PFSK-1 (cell line): Measurements from ENCODE around the gene LRRC47.

Experiments used
- FOXP2 ChIP-seq: optimal IDR thresholded peaks from 2 replicates; pipeline ENCODE3; 2011; ENCODE audit warnings: borderline replicate concordance, control low read depth, inconsistent platforms; ENCODE audit not compliant: insufficient read depth; ENCODE audit errors: extremely low read length, extremely low read depth
- POLR2AphosphoS5 ChIP-seq: IDR thresholded peaks from 2 replicates; pipeline ENCODE4 v1.6.1; 2012; ENCODE audit warnings: low read depth, mild to moderate bottlenecking, control low read depth, low read length, moderate library complexity
- REST ChIP-seq, 2 experiments: IDR thresholded peaks; 2 replicates each; pipeline versions ENCODE4 v1.6.1 to v1.8.0; 2011 to 2012; ENCODE audit warnings: low read depth in 2 of 2, low read length in 2 of 2, control low read depth in 1 of 2, inconsistent platforms in 1 of 2, mild to moderate bottlenecking in 1 of 2, moderate library complexity in 1 of 2; ENCODE audit not compliant: insufficient read depth in 1 of 2
- SIN3A ChIP-seq: IDR thresholded peaks from 2 replicates; pipeline ENCODE4 v1.6.1; 2012; ENCODE audit warnings: mild to moderate bottlenecking, low read length, moderate library complexity, borderline replicate concordance; ENCODE audit not compliant: insufficient read depth
- TAF1 ChIP-seq: IDR thresholded peaks from 2 replicates; pipeline ENCODE4 v1.6.1; 2012; ENCODE audit warnings: low read length, control low read depth, borderline replicate concordance; ENCODE audit not compliant: insufficient read depth

The LRRC47 gene

GRCh38 chr1:3817821-3818597 lies 21.7 kb upstream of the LRRC47 start:
- TF ChIP-seq REST (IDR thresholded peaks at IDR 0.05; ENCODE audit: insufficient read depth in 1 of 2, low read depth in 2 of 2, low read length in 2 of 2), result no peak
- no peak for TF ChIP-seq FOXP2
- TF ChIP-seq SIN3A, result no peak
- TF ChIP-seq TAF1, result no peak
- no peak for TF ChIP-seq POLR2AphosphoS5

- no peak for TF ChIP-seq TAF1
These were observed 20.9 kb upstream of the LRRC47 start for GRCh38 chr1:3817138-3817740.

GRCh38 chr1:3816331-3817137 lies 20.2 kb upstream of the LRRC47 start:
- TF ChIP-seq TAF1, result no peak
- no peak for TF ChIP-seq POLR2AphosphoS5
- TF ChIP-seq REST (IDR thresholded peaks at IDR 0.05; ENCODE audit: insufficient read depth in 1 of 2, low read depth in 2 of 2, low read length in 2 of 2), result no peak
- TF ChIP-seq FOXP2, result no peak
- TF ChIP-seq SIN3A, result no peak

- no peak for TF ChIP-seq POLR2AphosphoS5
- TF ChIP-seq FOXP2, result no peak
- TF ChIP-seq TAF1, result no peak
- no peak for TF ChIP-seq REST (IDR thresholded peaks at IDR 0.05; ENCODE audit: insufficient read depth in 1 of 2, low read depth in 2 of 2, low read length in 2 of 2)
- TF ChIP-seq SIN3A, result no peak
These were observed 18.7 kb upstream of the LRRC47 start for GRCh38 chr1:3814771-3815561.

- no peak for TF ChIP-seq TAF1
- TF ChIP-seq POLR2AphosphoS5, result no peak
- no peak for TF ChIP-seq REST (IDR thresholded peaks at IDR 0.05; ENCODE audit: insufficient read depth in 1 of 2, low read depth in 2 of 2, low read length in 2 of 2)
- TF ChIP-seq SIN3A, result no peak
- no peak for TF ChIP-seq FOXP2
These were observed 17.8 kb upstream of the LRRC47 start for GRCh38 chr1:3814065-3814464.
